Lower leg skin (tissue), 3 donors: ENCODE measurements around the gene ZFP36L1.

ENCODE experiments used
- CTCF ChIP-seq, 3 donors: fragments of 450-650 bp; IDR thresholded peaks; one replicate each; pipeline ENCODE4 v1.5.1; 2016; ENCODE audit warnings: antibody characterized with exemption in 3 of 3, mild to moderate bottlenecking in 3 of 3, moderate library complexity in 2 of 3
- POLR2A ChIP-seq, 2 donors: fragments of 450-650 bp; IDR thresholded peaks; one replicate each; pipeline ENCODE4 v1.6.1; 2016 to 2017; ENCODE audit warnings: antibody characterized with exemption in 2 of 2, mild to moderate bottlenecking in 1 of 2, moderate library complexity in 1 of 2

- TF ChIP-seq CTCF (IDR thresholded peaks at IDR 0.05) = no peak
- TF ChIP-seq POLR2A (IDR thresholded peaks at IDR 0.05) = no peak
Measured at GRCh38 chr14:68755016-68755353, 37.9 kb downstream of the ZFP36L1 start.
